GM19395 (cell line): ENCODE data around the gene ZKSCAN7.
A peak's percentile ranks its signal among the peaks of the same experiment; 100 is the strongest.
"Not testable (repeated sequence)": the region's sequence is repeated elsewhere in the genome, so short reads cannot be mapped to it uniquely, and the experiment has no call there.

Experiments
- ATAC-seq: cut with Tn5 transposase; IDR thresholded peaks from one replicate; pipeline ENCODE4 v1.9.1; 2021; ENCODE audit warnings: mild to moderate bottlenecking, moderate library complexity; ENCODE audit not compliant: unreplicated experiment

The ZKSCAN7 gene

GRCh38 chr3:44554626-44555592 is at the start of gene ZKSCAN7:
TSS of gene ZKSCAN7 (plus strand) at chr3:44555193. CDS start at chr3:44557048, 1,855 bp downstream.
- ATAC-seq, result peak; percentile 84

- ATAC-seq, result no peak
These were observed 48.4 kb upstream of the ZKSCAN7 start for GRCh38 chr3:44506556-44506955.

- no peak for ATAC-seq
These were observed 48.0 kb upstream of the ZKSCAN7 start for GRCh38 chr3:44506961-44507360.

GRCh38 chr3:44509393-44509921 is 45.5 kb upstream of the ZKSCAN7 start:
- ATAC-seq, result peak; percentile 26

DNA sequence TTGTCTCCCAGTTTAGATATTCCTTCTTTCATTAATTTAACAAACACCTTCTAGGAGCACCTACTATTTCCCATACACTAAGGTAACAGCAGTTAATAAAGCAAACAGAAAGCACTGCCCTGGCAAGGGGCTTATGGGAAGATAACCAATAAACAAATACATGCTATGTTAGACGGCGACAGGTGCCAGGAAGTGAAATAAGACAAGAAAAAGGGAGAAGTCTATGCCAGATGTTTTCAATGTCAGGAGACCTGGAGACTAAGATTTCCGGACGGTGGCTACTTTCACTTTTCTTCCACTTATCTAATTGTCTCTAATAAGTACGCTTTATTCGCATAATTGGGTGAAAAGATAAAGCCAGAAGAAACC is 45.0 kb upstream of the ZKSCAN7 start:
- peak; percentile 62 for ATAC-seq

DNA sequence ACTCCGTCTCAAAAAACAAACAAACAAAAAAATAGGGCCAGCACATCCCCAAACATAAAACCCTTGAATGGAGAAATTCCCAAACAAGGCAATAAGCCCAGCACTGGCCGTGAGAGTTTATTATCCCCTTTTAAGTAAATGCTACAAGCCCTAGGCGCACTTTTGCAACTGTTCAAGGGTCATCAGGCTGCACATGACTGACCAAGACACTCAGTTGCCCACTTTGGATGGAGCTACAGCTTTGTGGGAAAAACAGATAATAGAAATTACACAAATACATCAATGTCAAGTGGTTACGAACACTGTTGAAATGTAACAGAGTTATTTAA is 43.8 kb upstream of the ZKSCAN7 start:
- ATAC-seq, result no peak

DNA sequence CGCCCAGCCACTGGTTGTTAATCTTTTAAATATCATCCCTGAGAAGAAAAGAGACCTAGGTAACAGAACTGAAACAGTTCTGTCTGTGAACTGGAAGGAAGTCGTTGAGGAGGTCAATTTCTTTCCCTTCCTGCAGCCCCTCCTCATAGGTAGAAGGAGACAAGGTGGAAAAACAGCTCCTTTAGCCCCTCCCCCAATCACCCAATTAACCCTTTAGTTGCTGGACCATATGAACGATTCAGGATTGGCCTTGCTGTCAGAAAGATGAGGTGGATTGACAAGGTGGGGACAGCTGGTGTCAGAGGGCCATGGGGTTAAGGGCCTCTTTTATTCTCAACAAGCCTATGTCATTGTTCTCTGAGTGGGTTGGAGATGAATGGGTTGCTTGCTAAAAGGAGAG is 41.5 kb upstream of the ZKSCAN7 start:
- no peak for ATAC-seq

GRCh38 chr3:44516230-44516629 is 38.8 kb upstream of the ZKSCAN7 start:
- no peak for ATAC-seq

GRCh38 chr3:44518782-44519156 is 36.2 kb upstream of the ZKSCAN7 start:
- ATAC-seq, result no peak

DNA sequence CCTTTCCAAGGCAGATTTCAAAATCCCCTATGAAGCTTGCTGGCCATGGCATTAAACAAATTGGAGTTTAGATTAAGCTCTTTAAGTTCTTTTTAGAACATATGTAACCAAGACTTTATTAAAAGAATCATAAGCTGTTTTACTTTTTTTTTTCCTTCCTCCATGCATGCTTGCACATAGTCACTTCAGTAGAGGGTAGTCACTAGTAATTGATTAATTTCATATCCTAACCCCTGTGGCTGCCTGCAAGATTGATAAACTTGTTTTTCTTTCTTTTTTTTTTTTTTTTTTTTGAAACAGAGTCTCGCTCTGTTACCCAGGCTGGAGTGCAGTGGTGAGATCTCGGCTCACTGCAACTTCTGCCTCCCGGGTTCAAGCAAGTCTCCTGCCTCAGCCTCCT is 33.3 kb upstream of the ZKSCAN7 start:
- ATAC-seq, result no peak

GRCh38 chr3:44522494-44522933 is 32.5 kb upstream of the ZKSCAN7 start:
- no peak for ATAC-seq

DNA sequence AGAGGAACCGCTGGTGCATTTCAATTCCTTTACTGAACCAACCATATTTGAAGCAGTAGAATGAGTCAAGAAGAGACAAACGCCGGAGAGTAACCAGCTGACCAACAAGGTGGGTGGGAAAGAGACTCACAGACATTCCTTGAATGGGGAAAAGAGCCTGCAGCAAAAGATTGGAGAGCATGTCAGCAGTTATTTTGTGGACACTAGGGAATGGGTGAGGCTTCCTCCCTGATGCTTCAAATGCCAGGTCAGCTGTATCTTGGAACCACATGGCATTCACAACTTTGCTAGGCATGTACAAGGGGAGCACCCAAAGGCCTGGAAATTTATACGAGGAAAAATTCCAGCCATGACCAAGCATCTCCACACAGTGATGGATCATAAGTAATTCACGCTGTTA is 29.9 kb upstream of the ZKSCAN7 start:
- ATAC-seq, result no peak

- ATAC-seq, result no peak
These were observed 25.1 kb upstream of the ZKSCAN7 start for GRCh38 chr3:44529927-44530326.

DNA sequence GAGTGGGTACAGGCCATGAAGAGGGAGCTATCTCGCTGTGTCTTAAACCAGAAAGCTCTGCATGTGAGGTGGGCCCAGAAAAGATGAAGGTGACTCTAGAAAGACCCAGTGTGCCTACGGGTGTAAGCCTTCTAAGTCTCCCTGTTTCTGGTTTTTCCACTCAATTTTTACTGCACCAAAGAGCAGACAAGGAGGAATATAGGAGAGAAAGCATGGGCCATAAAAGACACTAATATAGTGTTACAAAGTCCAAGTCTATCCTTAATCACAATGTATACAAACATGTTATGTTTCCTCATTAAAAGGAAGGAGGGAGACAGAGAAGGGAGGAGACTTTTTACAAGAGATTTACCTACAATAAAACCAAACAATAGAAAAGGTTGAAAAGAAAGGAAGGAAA is 24.1 kb upstream of the ZKSCAN7 start:
- no peak for ATAC-seq

DNA sequence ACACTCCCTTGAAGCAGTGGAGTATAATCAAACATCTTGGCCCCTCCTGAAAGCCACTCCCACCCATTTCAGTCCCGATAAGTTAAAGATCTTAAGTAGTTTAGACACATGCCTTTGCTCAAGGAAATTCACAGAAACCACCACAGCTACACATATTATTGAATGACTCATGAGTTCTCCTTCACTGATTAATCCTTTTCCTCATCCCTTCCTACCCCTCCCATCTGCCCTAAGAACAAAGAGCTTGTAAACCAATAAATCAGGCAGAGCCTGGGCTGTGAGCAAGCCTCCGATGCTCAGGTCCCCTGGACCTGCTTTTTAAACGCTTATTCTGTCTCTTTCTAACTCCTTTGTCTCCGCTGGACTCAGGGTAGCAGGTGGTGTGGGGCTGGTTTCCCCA is 20.3 kb upstream of the ZKSCAN7 start:
- ATAC-seq, result not testable (repeated sequence)

- ATAC-seq, result no peak
These were observed 19.6 kb upstream of the ZKSCAN7 start for GRCh38 chr3:44535364-44535763.

GRCh38 chr3:44544811-44545210 is 10.2 kb upstream of the ZKSCAN7 start:
- ATAC-seq, result not testable (repeated sequence)

DNA sequence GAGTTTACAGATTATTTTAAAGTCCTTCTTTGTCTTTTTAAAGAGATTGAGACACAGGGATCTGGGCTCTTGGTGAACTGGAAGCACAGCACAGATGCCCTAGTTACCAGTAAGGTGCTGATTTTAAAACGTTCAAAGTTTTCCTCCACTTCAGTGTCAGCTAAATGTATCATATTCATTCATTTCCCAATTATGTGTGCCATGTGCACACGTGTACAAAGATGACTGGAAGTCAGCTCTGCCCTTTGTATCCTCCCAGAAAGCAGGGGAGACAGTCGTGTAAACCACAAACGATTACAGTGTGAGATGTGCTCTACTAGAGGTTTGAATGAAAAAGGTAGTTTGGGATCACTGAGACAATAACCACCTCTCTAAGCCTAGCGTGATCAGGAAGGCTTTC is 730 bp downstream of the ZKSCAN7 start:
- ATAC-seq, result no peak

- ATAC-seq, result no peak
These were observed 2.1 kb downstream of the ZKSCAN7 start for GRCh38 chr3:44557074-44557473.

- no peak for ATAC-seq
These were observed 6.1 kb downstream of the ZKSCAN7 start for GRCh38 chr3:44561076-44561475.

DNA sequence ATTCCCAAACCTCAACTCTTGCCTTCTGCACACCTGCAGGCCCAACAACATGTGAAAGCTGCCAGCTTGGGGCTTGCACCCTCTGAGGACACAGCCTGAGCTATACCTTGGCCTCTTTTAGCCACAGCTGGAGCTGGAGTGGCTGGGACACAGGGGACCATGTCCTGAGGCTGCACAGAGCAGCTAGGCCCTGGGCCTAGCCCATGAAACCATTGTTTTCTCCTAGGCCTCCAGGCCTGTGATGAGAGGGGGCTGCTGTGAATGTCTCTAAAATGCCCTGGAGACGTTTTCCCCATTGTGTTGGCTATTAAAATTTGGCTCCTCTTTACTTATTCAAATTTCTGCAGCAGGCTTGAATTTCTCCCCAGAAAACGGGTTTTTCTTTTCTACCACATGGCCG is 7.2 kb downstream of the ZKSCAN7 start:
- no peak for ATAC-seq

- no peak for ATAC-seq
These were observed 13.6 kb downstream of the ZKSCAN7 start for GRCh38 chr3:44568561-44568960.

- no peak for ATAC-seq
These were observed 16.0 kb downstream of the ZKSCAN7 start for GRCh38 chr3:44571024-44571423.
